ENCODE results near the gene PBRM1.
A peak's percentile ranks its signal among the peaks of the same experiment; 100 is the strongest.

The PBRM1 gene

GRCh38 chr3:52600258-52600657, 85.5 kb downstream of the PBRM1 start:
- DNase-seq (ENCODE audit: extremely low spot score, insufficient read length, low read depth) (no peak), FAIRE-seq (no peak)

GRCh38 chr3:52596658-52597265, 89.0 kb downstream of the PBRM1 start:
- FAIRE-seq (no peak), DNase-seq (ENCODE audit: extremely low spot score, insufficient read length, low read depth) (no peak)

GRCh38 chr3:52593103-52593502, 92.6 kb downstream of the PBRM1 start:
- DNase-seq (ENCODE audit: extremely low spot score, insufficient read length, low read depth): no peak
- FAIRE-seq: no peak

- DNase-seq (ENCODE audit: extremely low spot score, insufficient read length, low read depth) (no peak), FAIRE-seq (no peak)
Observed at GRCh38 chr3:52574056-52574965, 111.4 kb downstream of the PBRM1 start.

- FAIRE-seq: no peak
- DNase-seq (ENCODE audit: extremely low spot score, insufficient read length, low read depth): no peak
Observed at GRCh38 chr3:52572221-52572620, 113.5 kb downstream of the PBRM1 start.

GRCh38 chr3:52570076-52570475, 115.6 kb downstream of the PBRM1 start:
- FAIRE-seq (no peak), DNase-seq (ENCODE audit: extremely low spot score, insufficient read length, low read depth) (no peak)

- DNase-seq (ENCODE audit: extremely low spot score, insufficient read length, low read depth) (no peak), FAIRE-seq (no peak)
Observed at GRCh38 chr3:52568069-52568468, 117.6 kb downstream of the PBRM1 start.

GRCh38 chr3:52563984-52564383, 121.7 kb downstream of the PBRM1 start:
- no peak for DNase-seq (ENCODE audit: extremely low spot score, insufficient read length, low read depth)
- no peak for FAIRE-seq

GRCh38 chr3:52561028-52561747, 124.5 kb downstream of the PBRM1 start:
- DNase-seq (ENCODE audit: extremely low spot score, insufficient read length, low read depth) (no peak), FAIRE-seq (no peak)

GRCh38 chr3:52558436-52558835, 127.3 kb downstream of the PBRM1 start:
- DNase-seq (ENCODE audit: extremely low spot score, insufficient read length, low read depth) (no peak), FAIRE-seq (no peak)

GRCh38 chr3:52557011-52557960, 128.4 kb downstream of the PBRM1 start:
- peak; percentile 12 for FAIRE-seq
- DNase-seq (ENCODE audit: extremely low spot score, insufficient read length, low read depth): no peak

- DNase-seq (ENCODE audit: extremely low spot score, insufficient read length, low read depth) (no peak), FAIRE-seq (no peak)
Observed at GRCh38 chr3:52555056-52555455, 130.7 kb downstream of the PBRM1 start.

- no peak for FAIRE-seq
- DNase-seq (ENCODE audit: extremely low spot score, insufficient read length, low read depth): no peak
Observed at GRCh38 chr3:52554026-52554755, 131.5 kb downstream of the PBRM1 start.

- no peak for FAIRE-seq
- no peak for DNase-seq (ENCODE audit: extremely low spot score, insufficient read length, low read depth)
Observed at GRCh38 chr3:52552089-52552488, 133.6 kb downstream of the PBRM1 start.

- FAIRE-seq: no peak
Observed at GRCh38 chr3:52551118-52551517, 134.6 kb downstream of the PBRM1 start.

GRCh38 chr3:52547143-52547542, 138.6 kb downstream of the PBRM1 start:
- DNase-seq (ENCODE audit: extremely low spot score, insufficient read length, low read depth): no peak
- FAIRE-seq: no peak

More at GRCh38 chr3:52551118-52551517, 134.6 kb downstream of the PBRM1 start:
- DNase-seq (ENCODE audit: extremely low spot score, insufficient read length, low read depth): no peak

- DNase-seq (ENCODE audit: extremely low spot score, insufficient read length, low read depth) (no peak), FAIRE-seq (no peak)
Observed at GRCh38 chr3:52546111-52546901, 139.4 kb downstream of the PBRM1 start.

GRCh38 chr3:52544937-52545336, 140.8 kb downstream of the PBRM1 start:
- FAIRE-seq (no peak), DNase-seq (ENCODE audit: extremely low spot score, insufficient read length, low read depth) (no peak)

All from GM18507 (cell line).